ENCODE results near the gene TDRD12. TPM values are rescaled to one million over a fixed set of nuclear protein-coding genes. Genes with fewer than 3 reads are reported as not detected.

TDRD12 gene
- total RNA-seq, 1 experiment from 2014 or later = 1.3 TPM

GRCh38 chr19:32869966-32870573 is 150.5 kb downstream of the TDRD12 start:
- Histone ChIP-seq H2AK5ac (ENCODE audit: insufficient read length, low read length) (no peak overlapping the region), H2AFZ (ENCODE audit: low read length) (no peak overlapping the region), H3K4me1 (ENCODE audit: insufficient read depth, low read length) (no peaks in the 10 kb centered on the region), H3K14ac (ENCODE audit: insufficient read depth, low read length) (peak overlapping the region; percentile 54; the same call in 1 of the 2 replicates), H3K23me2 (ENCODE audit: insufficient read length, low read depth, low read length, poor library complexity, severe bottlenecking) (no peaks in the 10 kb centered on the region), H3K4me2 (ENCODE audit: insufficient read depth, insufficient read length, low read length) (no peak overlapping the region), H3T11ph (ENCODE audit: low read length) (no peak overlapping the region), H3K79me2 (ENCODE audit: insufficient read depth, low read length) (no peaks in the 10 kb centered on the region), H3K18ac (ENCODE audit: insufficient read length, low read depth, low read length) (peak overlapping the region; percentile 3), H3K9me3 (ENCODE audit: control insufficient read depth, low read depth, low read length) (no peaks in the 10 kb centered on the region), H3K9ac (ENCODE audit: extremely low read depth, insufficient read length, low read length) (no peak overlapping the region), H4K8ac (replicated peaks; ENCODE audit: insufficient read length, low read depth, low read length) (no peak overlapping the region), H3K23ac (ENCODE audit: insufficient read length, low read depth, low read length) (no peak overlapping the region), H3K4ac (ENCODE audit: low read depth, low read length) (no peak overlapping the region), H3K56ac (ENCODE audit: insufficient read length, low read depth, low read length) (no peak overlapping the region), H3K79me1 (ENCODE audit: insufficient read depth, low read depth, low read length, poor library complexity, severe bottlenecking) (no peaks in the 10 kb centered on the region), H2BK20ac (ENCODE audit: low read depth, low read length, poor library complexity, severe bottlenecking) (no peak overlapping the region), H2BK12ac (ENCODE audit: insufficient read length, low read depth, low read length) (no peak overlapping the region), H3K27ac (ENCODE audit: insufficient read length, low read depth, low read length) (no peak overlapping the region), H4K20me1 (ENCODE audit: control insufficient read depth, insufficient read depth, insufficient read length) (no peaks in the 10 kb centered on the region), H4K91ac (ENCODE audit: insufficient read length, low read depth, low read length) (no peak overlapping the region), H3K27me3 (ENCODE audit: insufficient read depth, low read length) (no peaks in the 10 kb centered on the region), H2BK120ac (ENCODE audit: low read depth, low read length, poor library complexity, severe bottlenecking) (no peak overlapping the region), H2BK15ac (ENCODE audit: low read depth, low read length) (no peak overlapping the region), H2BK5ac (ENCODE audit: insufficient read length, low read length) (no peak overlapping the region), H4K5ac (ENCODE audit: insufficient read length, low read depth, low read length) (no peak overlapping the region)
- Mint-ChIP-seq H3K27ac (no peak overlapping the region), H3K4me1 (peaks cover 19 to 20% of the 10 kb centered on the region in 2 experiments; a peak in 3 of 4 replicates), H3K9me3 (no peaks in the 10 kb centered on the region; a peak in 2 of 5 replicates), H3K36me3 (ENCODE audit: insufficient read depth in 1 of 3, low read depth in 3 of 3) (no peaks in the 10 kb centered on the region), H3K27me3 (ENCODE audit: low read depth) (no peaks in the 10 kb centered on the region), H3K4me3 (no peak overlapping the region)
- no peak for TF ChIP-seq CTCF (conservative IDR thresholded peaks at IDR 0.05)
- peak; percentile 69 for DNase-seq
- no CpG with 5 or more reads among the region's 18 CpGs for WGBS (ENCODE audit: extremely low coverage, insufficient read length, low lambda C conversion rate)

Data from H9 (cell line).